Middle frontal gyrus (tissue), 1 donor: ENCODE results near the gene TLDC2.
A peak's percentile ranks its signal among the peaks of the same experiment; 100 is the strongest.

ENCODE experiments used
- DNase-seq: peaks from one replicate; pipeline ENCODE4 v3.0.0-alpha.2; 2015; ENCODE audit warnings: low spot score; ENCODE audit errors: extremely low spot score

Gene TLDC2

GRCh38 chr20:36849333-36850065 lies 26.4 kb upstream of the TLDC2 start:
- DNase-seq = no peak

DNA sequence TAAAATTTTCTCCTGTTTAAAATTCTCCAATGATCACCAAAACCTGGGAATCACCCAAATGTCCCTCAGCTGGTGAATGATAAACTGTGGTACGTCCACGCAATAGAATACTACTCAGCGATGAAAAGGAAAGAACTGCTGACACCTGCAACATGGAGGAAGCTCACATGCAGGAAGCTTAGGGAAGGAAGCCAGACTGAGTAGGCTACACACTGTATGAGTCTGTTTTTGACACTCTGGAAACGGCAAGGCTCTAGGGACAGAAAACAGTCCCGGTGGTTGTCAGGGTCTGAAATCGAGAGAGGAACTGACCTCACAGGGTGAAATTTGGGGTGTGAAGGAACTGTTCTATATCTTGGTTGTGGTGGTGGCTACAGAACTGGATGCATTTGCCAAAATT lies 25.2 kb upstream of the TLDC2 start:
- DNase-seq = no peak

DNA sequence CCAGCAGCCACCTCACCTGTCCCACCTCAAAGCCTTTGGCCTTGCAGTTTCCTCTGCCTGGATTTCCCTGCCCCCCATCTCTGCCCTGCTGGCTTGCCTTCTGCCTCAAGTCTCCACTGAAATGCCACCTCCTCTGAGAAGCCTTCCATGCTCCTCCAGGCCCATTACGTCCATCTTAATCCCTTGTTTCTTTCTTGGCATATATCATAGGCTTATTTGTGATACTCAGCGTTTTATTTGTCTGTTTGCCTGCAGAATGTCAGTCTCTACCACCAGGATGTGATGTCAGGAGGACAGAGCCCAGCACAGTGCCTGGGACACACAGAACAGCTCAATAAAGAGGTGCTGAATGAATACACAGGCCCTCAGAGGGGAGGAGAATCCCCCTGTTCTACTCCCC lies 24.4 kb upstream of the TLDC2 start:
- no peak for DNase-seq

- no peak for DNase-seq
Measured at GRCh38 chr20:36852187-36852586, 23.8 kb upstream of the TLDC2 start.

DNA sequence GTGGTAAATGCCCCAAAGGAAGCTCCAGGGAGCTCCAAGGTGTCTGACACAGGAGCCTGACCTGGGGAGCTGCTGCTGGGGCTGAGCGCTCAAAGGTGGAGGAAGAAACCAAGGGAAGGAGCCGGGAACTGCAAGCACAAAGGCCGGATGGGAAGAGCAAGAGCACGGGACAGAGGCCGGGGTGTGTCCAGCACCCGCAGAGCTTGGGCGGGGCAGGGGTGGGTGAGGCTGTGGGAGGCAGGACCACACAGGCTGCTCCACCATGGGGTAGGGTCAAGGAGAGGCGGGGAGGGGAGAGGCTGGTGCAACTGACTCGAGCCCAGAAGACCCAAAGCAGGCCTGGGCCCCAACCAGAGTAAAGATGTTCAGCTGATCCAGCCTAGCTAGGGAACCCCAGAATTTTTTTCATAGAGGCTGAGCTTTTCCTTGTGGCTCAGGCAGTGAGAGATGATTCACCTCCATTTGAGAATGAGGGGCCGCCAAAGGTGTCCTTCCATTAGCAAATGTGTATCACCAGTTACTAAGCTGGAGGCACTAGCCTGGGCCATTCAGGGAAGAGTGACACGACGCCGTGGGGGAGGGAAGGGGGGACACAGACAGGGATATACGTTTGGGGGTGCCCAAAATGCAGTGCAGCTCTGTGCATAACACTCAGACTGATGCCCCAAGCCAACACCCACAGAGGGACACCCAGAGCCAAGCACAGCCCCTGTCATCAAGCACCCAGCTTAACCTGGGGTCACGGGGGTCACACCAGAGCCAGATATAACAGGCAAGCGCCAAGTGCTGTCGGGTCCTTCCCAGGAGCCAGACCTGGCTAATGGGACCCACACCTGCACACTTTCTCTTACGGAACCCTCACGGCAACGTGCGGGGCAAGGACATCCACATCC lies 21.3 kb upstream of the TLDC2 start:
- no peak for DNase-seq

DNA sequence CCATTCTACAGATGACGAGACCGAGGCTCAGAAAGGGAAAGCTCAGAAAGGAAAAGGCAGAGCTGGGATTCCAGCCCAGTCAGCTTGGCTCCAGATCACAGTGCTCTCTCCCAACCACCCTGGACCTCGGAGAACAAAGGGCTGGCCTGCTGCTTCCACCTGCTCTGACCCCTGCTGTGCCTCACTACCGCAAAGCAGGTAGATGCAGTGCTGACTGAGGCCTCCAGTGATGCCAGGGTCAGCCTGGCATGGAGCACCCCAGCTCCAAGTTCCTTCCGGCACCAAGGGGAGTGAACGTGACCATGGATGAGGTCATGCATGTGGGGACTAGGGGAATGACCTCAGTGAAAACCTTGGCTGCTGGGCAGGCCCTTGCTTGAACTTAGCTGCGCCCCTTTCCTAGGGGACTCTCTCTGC lies 20.7 kb upstream of the TLDC2 start:
- DNase-seq = no peak

DNA sequence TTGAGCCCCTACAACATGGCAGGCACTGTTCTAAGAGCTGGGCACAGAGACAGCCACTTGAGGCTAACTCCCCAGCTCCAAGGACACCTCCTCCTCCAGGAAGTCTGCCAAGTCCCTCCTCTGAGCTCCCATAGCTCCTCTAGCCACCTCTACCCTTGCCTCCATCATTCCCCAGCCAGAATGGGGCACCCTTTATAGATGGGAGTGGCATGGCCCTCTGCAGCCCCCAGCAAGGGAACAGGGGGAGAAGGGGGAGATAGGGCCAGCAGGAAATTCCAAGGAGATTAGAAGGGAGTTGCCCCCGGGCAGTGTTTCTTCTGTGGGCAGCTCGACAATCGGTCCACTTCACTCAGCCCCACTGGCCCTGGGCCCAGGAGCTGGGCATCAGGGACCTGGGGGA lies 19.7 kb upstream of the TLDC2 start:
- DNase-seq = no peak

GRCh38 chr20:36856691-36857635 lies 19.0 kb upstream of the TLDC2 start:
- DNase-seq = no peak

GRCh38 chr20:36859282-36859555 lies 16.7 kb upstream of the TLDC2 start:
- no peak for DNase-seq

GRCh38 chr20:36859700-36860330 lies 16.1 kb upstream of the TLDC2 start:
- DNase-seq = no peak

DNA sequence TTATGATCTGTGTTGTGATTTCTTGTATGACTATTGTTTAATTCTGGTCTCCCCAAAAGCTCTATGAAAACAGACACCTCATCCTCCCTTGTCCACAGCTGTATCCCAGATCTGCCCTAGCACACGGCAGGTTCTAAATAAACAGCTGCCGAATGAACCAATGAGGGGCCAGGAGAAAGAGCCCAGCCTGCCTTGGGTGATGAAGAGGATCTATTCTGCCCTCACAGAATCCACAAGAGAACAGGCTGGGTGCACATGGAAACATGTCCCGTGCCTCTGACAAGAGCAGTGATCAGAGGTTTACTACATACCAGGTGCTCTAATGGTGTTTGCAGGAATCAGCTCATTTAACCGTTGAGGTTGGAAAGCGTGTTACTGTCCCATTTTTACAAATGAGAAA lies 15.6 kb upstream of the TLDC2 start:
- DNase-seq = no peak

- DNase-seq = no peak
Measured at GRCh38 chr20:36860811-36861624, 14.9 kb upstream of the TLDC2 start.

DNA sequence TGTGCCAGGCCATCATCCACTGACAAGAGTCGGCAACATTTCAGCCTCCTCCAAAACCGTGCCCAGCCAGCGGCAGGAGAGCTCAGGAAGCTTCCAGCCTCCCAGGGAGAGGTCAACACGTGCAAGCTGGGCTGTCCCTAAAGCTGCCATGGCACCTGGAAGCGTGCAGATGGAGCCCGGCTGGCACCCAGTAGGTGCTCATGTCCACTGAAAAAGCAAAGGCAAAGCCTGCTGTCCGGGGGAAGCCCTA lies 14.4 kb upstream of the TLDC2 start:
- no peak for DNase-seq

GRCh38 chr20:36861875-36862801 lies 13.8 kb upstream of the TLDC2 start:
- peak; percentile 71 for DNase-seq

DNA sequence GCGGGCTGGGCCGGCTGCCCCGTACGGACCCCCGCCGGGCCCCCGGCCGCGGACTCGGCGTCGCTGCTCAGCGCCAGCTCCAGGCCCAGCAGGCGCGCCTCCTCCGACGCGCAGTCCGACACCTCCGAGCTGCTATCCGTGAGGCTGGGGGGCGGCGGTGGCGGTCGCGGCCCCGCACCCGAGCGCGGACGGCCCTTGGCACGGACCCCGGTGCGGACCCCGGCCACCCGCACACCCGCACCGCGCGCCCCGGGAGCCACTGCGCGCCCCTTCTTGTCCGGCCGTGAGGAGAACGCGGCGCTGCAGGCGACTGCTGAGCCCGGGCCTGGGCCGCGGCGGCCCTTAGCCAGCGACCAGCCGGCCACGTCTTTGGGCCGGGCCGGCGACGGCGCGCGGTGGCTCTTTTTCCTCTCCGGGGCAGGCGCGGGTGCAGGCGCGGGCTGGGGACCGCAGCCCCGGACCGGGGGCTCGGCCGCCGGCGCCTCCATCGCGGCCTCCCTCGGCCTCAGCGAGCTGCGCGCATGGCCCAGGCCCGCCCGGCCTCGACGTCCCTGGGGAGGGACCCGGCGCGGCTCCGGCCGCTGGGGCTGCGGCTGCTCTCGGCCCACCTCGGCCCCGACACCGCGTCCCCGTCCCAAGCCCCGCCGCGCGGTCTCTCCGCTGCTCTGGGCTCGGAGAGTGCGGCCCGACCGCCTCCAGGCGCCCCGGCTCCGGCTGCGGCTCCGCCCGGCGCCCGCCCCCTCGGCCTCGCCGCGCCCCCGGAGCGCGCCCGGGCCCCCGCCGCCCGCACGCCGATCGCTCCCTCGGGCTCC lies 12.9 kb upstream of the TLDC2 start:
- DNase-seq = no peak

- no peak for DNase-seq
Measured at GRCh38 chr20:36865076-36865860, 10.7 kb upstream of the TLDC2 start.

- DNase-seq = no peak
Measured at GRCh38 chr20:36865861-36866149, 10.1 kb upstream of the TLDC2 start.

DNA sequence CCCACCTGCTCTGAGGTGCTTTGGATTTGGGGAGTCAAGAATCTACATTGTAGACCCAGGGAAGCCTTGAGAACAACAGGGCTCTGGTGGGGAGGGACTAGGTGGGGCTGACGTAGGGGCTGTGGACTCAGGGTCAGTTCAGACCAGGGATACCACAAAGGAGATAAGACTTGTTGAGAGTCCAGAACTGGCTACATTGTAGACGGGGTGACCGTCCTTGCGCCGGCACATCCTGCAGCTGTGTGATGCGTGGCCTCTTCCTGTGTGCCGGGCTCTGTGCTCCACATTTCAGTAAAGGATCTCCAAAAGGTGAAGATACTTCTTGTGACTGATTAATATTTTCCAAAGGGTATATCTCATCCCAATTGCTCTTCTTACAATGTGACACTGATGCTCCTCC lies 9.8 kb upstream of the TLDC2 start:
- no peak for DNase-seq
